ENCODE data around the gene SLC16A10.
A peak's percentile ranks its signal among the peaks of the same experiment; 100 is the strongest.
"Not testable (repeated sequence)": the region's sequence is repeated elsewhere in the genome, so short reads cannot be mapped to it uniquely, and the experiment has no call there.

The SLC16A10 gene

DNA sequence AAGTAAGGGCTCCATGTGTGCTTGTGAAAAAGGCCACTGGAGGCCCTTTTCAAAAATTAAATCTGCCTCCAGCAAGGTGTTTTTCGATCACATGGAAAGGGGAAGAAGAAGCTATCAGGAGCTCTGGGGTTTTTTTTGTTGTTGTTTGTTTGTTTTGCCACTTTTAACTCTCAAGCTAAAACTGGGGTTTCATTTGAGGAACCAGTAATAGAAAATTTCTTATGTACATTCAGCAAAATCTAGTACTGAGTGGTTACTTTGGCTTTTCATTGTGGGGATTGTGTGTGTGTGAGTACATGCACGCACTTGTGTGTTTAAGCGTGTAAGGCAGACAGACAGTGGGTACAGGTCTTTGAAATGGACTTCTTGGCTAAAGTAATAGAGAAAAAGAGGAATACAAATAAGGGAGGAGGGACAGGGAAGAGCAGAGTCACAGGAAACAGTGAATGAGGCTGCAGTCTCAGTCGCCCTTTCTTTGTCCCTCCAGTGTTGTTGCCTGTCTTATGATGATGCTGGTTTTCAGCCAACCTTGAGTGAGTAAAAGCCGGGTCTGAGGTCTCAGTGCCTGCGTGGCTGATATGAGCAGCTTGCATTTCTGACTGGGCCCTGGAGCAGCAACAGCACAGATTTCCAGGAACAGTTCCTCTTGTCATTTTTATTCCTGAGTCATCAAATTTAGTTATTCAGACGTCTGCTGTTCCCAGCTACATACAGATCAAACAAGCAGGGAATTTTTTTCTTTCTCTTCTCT lies 26.2 kb downstream of the SLC16A10 start:
- no peaks in the 10 kb centered on the region for H3K79me2 ChIP-seq (ENCODE audit: control insufficient read depth, insufficient read depth, low read length, unreplicated experiment)
- H2AFZ ChIP-seq (ENCODE audit: low read length, unreplicated experiment) = peak overlapping the region; percentile 45
- H3K36me3 ChIP-seq (ENCODE audit: insufficient read depth, low read length) = no peaks in the 10 kb centered on the region
- 0 out of 2 replicates have a peak overlapping the region, but pooled peaks have one; percentile 5 for H3K4me3 ChIP-seq (ENCODE audit: low read depth, low read length)
- H3K4me1 ChIP-seq (ENCODE audit: control insufficient read depth, insufficient read depth, low read length, unreplicated experiment) = peaks cover 14% of the 10 kb centered on the region
- peak overlapping the region; percentile 6; the same call in 1 of the 2 replicates for H3K27ac ChIP-seq (ENCODE audit: low read depth, low read length)
- H3K27me3 ChIP-seq (ENCODE audit: insufficient read depth, low read length) = no peaks in the 10 kb centered on the region; the same call in 1 of the 2 replicates

DNA sequence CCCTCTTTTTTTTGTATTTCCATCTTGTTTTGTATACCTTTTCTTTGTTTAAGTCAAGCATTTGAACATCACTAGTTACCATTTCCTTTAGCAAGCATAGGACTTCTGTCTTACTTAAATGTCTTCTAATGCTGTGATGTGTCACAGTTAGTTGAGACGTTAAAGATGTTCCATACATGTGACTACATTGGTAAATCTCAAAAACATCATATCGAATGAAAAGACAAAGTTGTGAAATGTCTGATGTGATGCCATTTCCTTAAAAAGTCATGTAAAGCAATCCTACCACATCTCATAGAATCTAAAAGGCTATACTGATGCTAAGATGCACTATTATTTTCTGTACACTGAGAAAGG lies 26.8 kb downstream of the SLC16A10 start:
- peaks cover 14% of the 10 kb centered on the region for H3K4me1 ChIP-seq (ENCODE audit: control insufficient read depth, insufficient read depth, low read length, unreplicated experiment)
- peak overlapping the region; percentile 6; the same call in 1 of the 2 replicates for H3K27ac ChIP-seq (ENCODE audit: low read depth, low read length)
- no peaks in the 10 kb centered on the region for H3K79me2 ChIP-seq (ENCODE audit: control insufficient read depth, insufficient read depth, low read length, unreplicated experiment)
- H3K4me3 ChIP-seq (ENCODE audit: low read depth, low read length) = 0 out of 2 replicates have a peak overlapping the region, but pooled peaks have one; percentile 5
- peak overlapping the region; percentile 45 for H2AFZ ChIP-seq (ENCODE audit: low read length, unreplicated experiment)
- H3K27me3 ChIP-seq (ENCODE audit: insufficient read depth, low read length) = no peaks in the 10 kb centered on the region; the same call in 1 of the 2 replicates
- H3K36me3 ChIP-seq (ENCODE audit: insufficient read depth, low read length) = no peaks in the 10 kb centered on the region

DNA sequence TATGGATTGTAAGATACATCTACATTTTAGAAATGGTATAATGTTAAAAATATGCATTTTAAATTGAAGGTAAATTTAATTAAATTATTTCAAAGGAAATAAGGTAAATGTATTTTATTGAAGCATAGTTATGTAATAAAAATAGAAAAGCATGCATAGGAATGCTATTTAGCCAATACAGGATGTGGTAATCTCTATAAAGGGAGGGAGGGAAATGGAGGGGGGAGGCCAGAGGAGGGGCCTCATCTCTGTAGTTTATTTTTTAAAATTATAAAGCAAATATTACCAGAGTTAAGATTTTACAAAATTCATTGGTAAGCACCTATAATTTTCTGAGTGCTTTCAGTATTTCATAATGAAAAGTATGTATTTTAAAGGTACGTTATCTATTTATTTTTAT lies 27.2 kb downstream of the SLC16A10 start:
- Histone ChIP-seq H3K4me1 (ENCODE audit: control insufficient read depth, insufficient read depth, low read length, unreplicated experiment) (peaks cover 14% of the 10 kb centered on the region), H3K27ac (ENCODE audit: low read depth, low read length) (peak overlapping the region; percentile 6; the same call in 1 of the 2 replicates)

DNA sequence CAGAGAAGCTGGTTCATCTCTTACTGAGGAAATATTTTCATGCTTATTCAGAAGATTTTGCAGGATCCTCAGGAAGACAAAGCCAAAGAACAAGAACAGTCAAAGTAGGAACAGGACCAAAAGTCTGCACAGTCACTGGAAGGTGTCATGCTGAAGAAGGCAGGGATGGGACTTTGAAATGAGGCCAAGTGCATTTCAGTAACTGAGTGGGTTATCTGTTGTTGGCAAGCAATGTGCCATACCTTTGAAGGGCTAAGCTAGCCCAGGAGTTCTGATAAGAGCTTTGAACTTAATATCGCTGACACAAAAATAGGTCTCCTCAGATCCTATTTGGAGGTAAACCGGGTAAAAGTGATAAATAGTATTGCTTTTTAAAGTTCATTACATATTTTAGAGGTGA lies 31.5 kb downstream of the SLC16A10 start:
- H3K36me3 ChIP-seq (ENCODE audit: insufficient read depth, low read length) = no peaks in the 10 kb centered on the region
- no peak overlapping the region for H3K4me3 ChIP-seq (ENCODE audit: low read depth, low read length)
- H3K79me2 ChIP-seq (ENCODE audit: control insufficient read depth, insufficient read depth, low read length, unreplicated experiment) = no peaks in the 10 kb centered on the region
- H3K27me3 ChIP-seq (ENCODE audit: insufficient read depth, low read length) = peaks cover 11% of the 10 kb centered on the region; the same call in 1 of the 2 replicates
- peaks cover 9% of the 10 kb centered on the region for H3K4me1 ChIP-seq (ENCODE audit: control insufficient read depth, insufficient read depth, low read length, unreplicated experiment)
- H2AFZ ChIP-seq (ENCODE audit: low read length, unreplicated experiment) = no peak overlapping the region
- H3K27ac ChIP-seq (ENCODE audit: low read depth, low read length) = no peak overlapping the region

More for the DNA sequence above, 27.2 kb downstream of the SLC16A10 start:
- Histone ChIP-seq H3K4me3 (ENCODE audit: low read depth, low read length) (no peak overlapping the region), H3K36me3 (ENCODE audit: insufficient read depth, low read length) (no peaks in the 10 kb centered on the region), H3K79me2 (ENCODE audit: control insufficient read depth, insufficient read depth, low read length, unreplicated experiment) (no peaks in the 10 kb centered on the region), H2AFZ (ENCODE audit: low read length, unreplicated experiment) (peak overlapping the region; percentile 45), H3K27me3 (ENCODE audit: insufficient read depth, low read length) (no peaks in the 10 kb centered on the region; the same call in 1 of the 2 replicates)

DNA sequence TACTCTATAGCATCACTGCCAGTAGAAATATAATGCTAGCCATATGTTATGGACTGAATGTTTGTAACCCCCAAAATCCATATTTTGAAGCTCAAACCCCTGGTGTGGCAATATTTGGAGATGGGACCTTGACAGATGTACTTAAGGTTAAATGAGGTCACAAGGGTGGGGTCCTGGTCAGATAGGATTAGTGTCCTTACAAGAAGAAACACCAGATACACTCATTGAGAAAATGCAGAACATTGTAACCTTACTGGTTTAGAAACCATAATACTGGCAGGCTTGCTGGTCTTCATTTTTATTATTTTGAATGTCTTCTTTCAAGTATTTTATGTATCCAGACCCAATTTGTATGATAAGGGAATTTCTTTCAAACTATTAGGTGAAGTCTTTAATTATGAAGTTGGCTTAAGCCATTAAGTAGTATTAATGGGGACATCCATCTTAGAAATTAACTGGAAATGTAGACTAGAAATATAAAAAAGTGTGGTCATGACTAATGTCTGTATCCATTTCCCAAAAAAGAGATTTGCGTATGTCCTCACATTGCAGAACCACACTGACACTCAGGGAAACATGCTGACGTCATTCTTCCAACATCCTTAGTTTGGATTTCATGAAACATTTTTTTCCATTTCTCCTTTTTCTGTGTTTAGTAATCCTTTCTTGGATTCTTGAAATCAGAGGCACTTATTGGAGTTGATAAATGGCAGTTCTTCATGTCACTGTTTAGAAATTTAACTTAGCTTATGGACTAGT lies 32.4 kb downstream of the SLC16A10 start:
- no peaks in the 10 kb centered on the region for H3K4me1 ChIP-seq (ENCODE audit: control insufficient read depth, insufficient read depth, low read length, unreplicated experiment)
- no peak overlapping the region for H3K27ac ChIP-seq (ENCODE audit: low read depth, low read length)
- no peaks in the 10 kb centered on the region for H3K36me3 ChIP-seq (ENCODE audit: insufficient read depth, low read length)
- peaks cover 12% of the 10 kb centered on the region; the same call in 1 of the 2 replicates for H3K27me3 ChIP-seq (ENCODE audit: insufficient read depth, low read length)
- no peak overlapping the region for H2AFZ ChIP-seq (ENCODE audit: low read length, unreplicated experiment)
- no peaks in the 10 kb centered on the region for H3K79me2 ChIP-seq (ENCODE audit: control insufficient read depth, insufficient read depth, low read length, unreplicated experiment)
- H3K4me3 ChIP-seq (ENCODE audit: low read depth, low read length) = no peak overlapping the region

DNA sequence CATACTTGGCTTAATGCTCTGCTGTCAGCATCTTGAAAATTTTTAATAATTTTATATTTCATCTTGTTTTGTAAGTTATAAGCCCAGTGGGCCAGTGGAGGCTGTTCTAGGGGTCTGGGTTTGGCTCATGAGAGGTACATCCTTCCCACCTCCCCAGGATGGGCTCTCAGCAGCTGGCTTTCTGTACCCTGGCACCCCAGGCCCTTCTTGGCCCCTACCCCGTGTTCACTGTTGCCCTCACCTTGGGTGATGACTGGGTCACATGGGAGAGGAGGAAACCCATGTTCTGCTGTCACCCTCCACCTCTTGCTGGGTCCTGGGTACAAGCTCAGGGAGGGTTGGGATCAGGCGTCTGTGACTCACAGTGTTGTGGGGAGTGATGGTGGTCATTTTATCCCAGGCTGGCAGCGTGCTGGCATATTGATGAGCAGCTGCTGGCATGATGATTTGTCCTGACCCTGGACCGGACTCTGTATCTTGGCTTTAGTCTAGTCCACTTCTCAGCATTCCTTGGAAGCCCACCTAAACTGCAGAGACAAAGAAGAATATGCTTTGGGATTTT lies 34.6 kb downstream of the SLC16A10 start:
- H3K79me2 ChIP-seq (ENCODE audit: control insufficient read depth, insufficient read depth, low read length, unreplicated experiment) = no peaks in the 10 kb centered on the region
- no peaks in the 10 kb centered on the region for H3K4me1 ChIP-seq (ENCODE audit: control insufficient read depth, insufficient read depth, low read length, unreplicated experiment)
- H2AFZ ChIP-seq (ENCODE audit: low read length, unreplicated experiment) = no peak overlapping the region
- H3K27ac ChIP-seq (ENCODE audit: low read depth, low read length) = no peak overlapping the region
- no peaks in the 10 kb centered on the region for H3K36me3 ChIP-seq (ENCODE audit: insufficient read depth, low read length)
- H3K27me3 ChIP-seq (ENCODE audit: insufficient read depth, low read length) = peaks cover 21% of the 10 kb centered on the region
- no peak overlapping the region for H3K4me3 ChIP-seq (ENCODE audit: low read depth, low read length)

DNA sequence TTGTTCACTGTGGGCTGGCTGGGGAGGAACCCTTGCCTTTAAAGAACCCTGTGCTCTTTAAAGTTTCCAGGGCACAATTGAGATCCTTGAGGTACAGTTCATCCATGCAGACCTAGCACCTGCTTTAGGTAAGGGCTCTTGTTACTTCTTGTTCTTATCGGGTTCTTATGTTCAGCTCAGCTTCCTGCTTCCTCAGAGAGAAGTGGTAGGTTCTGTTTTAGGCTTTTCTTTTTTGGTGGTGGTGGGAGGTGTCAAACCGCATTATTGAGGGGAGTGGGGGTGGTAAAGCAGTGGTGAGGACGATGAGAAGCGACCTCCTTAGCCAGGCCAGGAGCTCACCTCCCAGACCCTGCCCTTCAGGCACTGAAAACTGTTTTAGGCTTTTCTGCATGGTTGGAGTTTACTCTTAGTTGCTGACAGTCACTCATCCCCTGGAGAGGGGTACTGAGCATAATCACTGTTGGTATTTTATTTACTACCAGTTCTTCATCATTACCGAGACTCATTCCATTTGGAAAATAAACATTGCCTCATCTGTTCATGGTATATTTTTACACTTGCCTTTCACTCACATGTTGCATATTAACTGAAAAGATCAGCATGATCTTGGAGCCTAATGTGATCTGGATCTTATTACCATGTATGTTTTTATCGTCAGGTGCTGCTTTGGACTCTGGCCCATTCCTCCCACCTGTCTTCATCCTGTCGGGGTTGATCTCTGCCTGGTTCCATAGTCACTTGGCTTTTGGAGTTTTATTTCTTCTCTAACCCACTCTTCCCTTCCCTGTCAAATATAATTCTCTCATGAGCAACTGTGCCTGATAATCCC lies 35.4 kb downstream of the SLC16A10 start:
- Histone ChIP-seq H3K79me2 (ENCODE audit: control insufficient read depth, insufficient read depth, low read length, unreplicated experiment) (no peaks in the 10 kb centered on the region), H2AFZ (ENCODE audit: low read length, unreplicated experiment) (no peak overlapping the region), H3K36me3 (ENCODE audit: insufficient read depth, low read length) (no peaks in the 10 kb centered on the region), H3K4me1 (ENCODE audit: control insufficient read depth, insufficient read depth, low read length, unreplicated experiment) (no peaks in the 10 kb centered on the region), H3K27me3 (ENCODE audit: insufficient read depth, low read length) (peaks cover 21% of the 10 kb centered on the region), H3K4me3 (ENCODE audit: low read depth, low read length) (no peak overlapping the region), H3K27ac (ENCODE audit: low read depth, low read length) (no peak overlapping the region)

DNA sequence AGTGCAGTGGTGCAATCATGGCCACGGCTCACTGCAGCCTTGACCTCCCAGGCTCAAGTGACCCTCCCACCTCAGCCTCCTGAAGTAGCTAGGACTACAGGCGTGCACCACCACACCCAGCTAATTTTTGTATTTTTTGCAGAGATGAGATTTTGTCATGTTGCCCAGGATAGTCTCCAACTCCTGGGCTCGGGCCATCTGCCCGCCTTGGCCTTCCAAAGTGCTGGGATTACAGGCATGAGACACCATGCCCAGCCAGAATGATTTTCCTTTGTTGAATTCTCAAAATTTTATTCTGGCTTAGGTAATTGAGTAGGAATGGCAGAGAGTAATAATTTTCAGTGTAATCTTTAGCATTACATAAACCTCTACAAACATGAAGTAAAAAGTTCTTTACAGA lies 37.1 kb downstream of the SLC16A10 start:
- no peaks in the 10 kb centered on the region for H3K79me2 ChIP-seq (ENCODE audit: control insufficient read depth, insufficient read depth, low read length, unreplicated experiment)

DNA sequence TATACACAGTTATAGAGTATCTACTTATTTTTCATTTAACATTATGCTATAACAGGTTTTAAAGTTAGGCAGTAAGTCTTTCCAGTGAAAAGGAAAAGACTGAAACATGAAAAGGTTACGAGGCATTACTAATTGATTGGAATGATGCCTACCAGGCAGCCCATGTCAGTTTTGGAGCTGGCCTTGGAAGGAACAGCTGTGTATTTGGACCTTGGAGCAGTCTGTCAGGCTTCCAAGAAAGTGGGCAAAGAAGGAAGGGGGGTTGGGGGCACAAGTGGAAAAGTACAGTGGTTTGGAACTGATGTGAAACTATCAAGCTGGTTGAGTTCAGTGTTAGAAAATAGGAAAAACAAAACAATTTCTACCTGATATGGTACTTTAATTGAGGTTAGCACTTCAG lies 41.7 kb downstream of the SLC16A10 start:
- Histone ChIP-seq H3K27ac (ENCODE audit: low read depth, low read length) (no peak overlapping the region), H3K36me3 (ENCODE audit: insufficient read depth, low read length) (no peaks in the 10 kb centered on the region), H3K4me1 (ENCODE audit: control insufficient read depth, insufficient read depth, low read length, unreplicated experiment) (no peaks in the 10 kb centered on the region), H3K4me3 (ENCODE audit: low read depth, low read length) (no peak overlapping the region), H2AFZ (ENCODE audit: low read length, unreplicated experiment) (no peak overlapping the region), H3K79me2 (ENCODE audit: control insufficient read depth, insufficient read depth, low read length, unreplicated experiment) (no peaks in the 10 kb centered on the region), H3K27me3 (ENCODE audit: insufficient read depth, low read length) (peaks cover 34% of the 10 kb centered on the region)

More for the DNA sequence above, 37.1 kb downstream of the SLC16A10 start:
- Histone ChIP-seq H3K4me1 (ENCODE audit: control insufficient read depth, insufficient read depth, low read length, unreplicated experiment) (no peaks in the 10 kb centered on the region), H2AFZ (ENCODE audit: low read length, unreplicated experiment) (no peak overlapping the region), H3K4me3 (ENCODE audit: low read depth, low read length) (no peak overlapping the region), H3K36me3 (ENCODE audit: insufficient read depth, low read length) (no peaks in the 10 kb centered on the region), H3K27ac (ENCODE audit: low read depth, low read length) (no peak overlapping the region), H3K27me3 (ENCODE audit: insufficient read depth, low read length) (peaks cover 21% of the 10 kb centered on the region)

DNA sequence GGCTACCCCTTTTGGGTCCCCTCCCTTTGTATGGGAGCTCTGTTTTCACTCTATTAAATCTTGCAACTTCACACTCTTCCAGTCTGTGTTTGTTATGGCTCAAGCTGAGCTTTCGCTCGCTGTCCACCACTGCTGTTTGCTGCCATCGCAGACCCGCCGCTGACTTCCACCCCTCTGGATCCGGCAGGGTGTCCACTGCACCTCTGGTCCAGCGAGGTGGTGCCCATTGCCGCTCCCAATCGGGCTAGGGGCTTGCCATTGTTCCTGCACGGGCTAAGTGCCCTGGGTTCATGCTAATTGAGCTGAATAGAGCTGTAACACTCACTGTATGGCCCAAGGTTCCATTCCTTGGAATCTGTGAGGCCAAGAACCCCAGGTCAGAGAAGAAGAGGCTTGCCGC lies 43.7 kb downstream of the SLC16A10 start:
- not testable (repeated sequence) for H2AFZ ChIP-seq (ENCODE audit: low read length, unreplicated experiment); H3K4me3 ChIP-seq (ENCODE audit: low read depth, low read length); H3K36me3 ChIP-seq (ENCODE audit: insufficient read depth, low read length); H3K4me1 ChIP-seq (ENCODE audit: control insufficient read depth, insufficient read depth, low read length, unreplicated experiment); H3K79me2 ChIP-seq (ENCODE audit: control insufficient read depth, insufficient read depth, low read length, unreplicated experiment); H3K27ac ChIP-seq (ENCODE audit: low read depth, low read length)
- H3K27me3 ChIP-seq (ENCODE audit: insufficient read depth, low read length) = peaks cover 31% of the 10 kb centered on the region

Data from ACC112 (cell line).